K562 (cell line): Measurements from ENCODE around the gene THRSP.

Experiments used
- BRF2 ChIP-seq: IDR thresholded peaks from 3 replicates; pipeline ENCODE4 v1.6.1; 2011; ENCODE audit warnings: borderline replicate concordance, mild to moderate bottlenecking; ENCODE audit not compliant: insufficient read length, insufficient read depth
- CTCF ChIP-seq, 3 experiments: IDR thresholded peaks in 2 of 3; conservative IDR thresholded peaks in 1 of 3; 2 replicates each; pipeline ENCODE4 v1.5.1; 2011 to 2012; ENCODE audit warnings: low read length in 3 of 3, mild to moderate bottlenecking in 3 of 3, control low read depth in 2 of 3, improper control_type of control experiment in 1 of 3, inconsistent platforms in 1 of 3, low read depth in 1 of 3, mixed read lengths in 1 of 3, moderate library complexity in 1 of 3; ENCODE audit not compliant: insufficient read depth in 2 of 3
- EGR1 ChIP-seq: fragments of 450-650 bp; conservative IDR thresholded peaks from 2 replicates; pipeline ENCODE4 v1.6.1; 2017; ENCODE audit warnings: mild to moderate bottlenecking
- EP300 ChIP-seq: IDR thresholded peaks from 2 replicates; pipeline ENCODE4 v1.6.1; 2012; ENCODE audit warnings: low read length, improper control_type of control experiment
- ESRRB ChIP-seq: fragments of 250-450 bp; sonication (Bioruptor Pico); IDR thresholded peaks from 2 replicates; pipeline ENCODE4 v1.5.0; 2020; ENCODE audit warnings: mild to moderate bottlenecking, moderate library complexity, borderline replicate concordance
- JUND ChIP-seq, 2 experiments: IDR thresholded peaks; 2 replicates in 1 of 2; 3 replicates in 1 of 2; pipeline ENCODE4 v1.6.1; 2011; ENCODE audit warnings: borderline replicate concordance in 2 of 2, low read depth in 2 of 2, low read length in 2 of 2, improper control_type of control experiment in 1 of 2, missing biosample characterization in 1 of 2, missing genetic modification characterization in 1 of 2, missing genetic modification reagents in 1 of 2
- KLF10 ChIP-seq: fragments of 250-450 bp; sonication (Bioruptor Pico); IDR thresholded peaks from 2 replicates; pipeline ENCODE4 v1.6.1; 2021; ENCODE audit warnings: matching md5 sums
- MAFK ChIP-seq: IDR thresholded peaks from 2 replicates; pipeline ENCODE4 v1.6.1; 2011; ENCODE audit warnings: low read length, improper control_type of control experiment
- MTA1 ChIP-seq: fragments of 450-650 bp; IDR thresholded peaks from 2 replicates; pipeline ENCODE4 v1.6.1; 2017; ENCODE audit warnings: borderline replicate concordance
- PHB2 ChIP-seq: fragments of 450-650 bp; IDR thresholded peaks from 2 replicates; pipeline ENCODE4 v1.6.1; 2017; ENCODE audit warnings: low read depth
- TRIM28 ChIP-seq: fragments of 450-650 bp; IDR thresholded peaks from 2 replicates; pipeline ENCODE4 v1.6.1; 2017

GRCh38 chr11:78100261-78100660 lies 36.6 kb downstream of the THRSP start:
- no peak for TF ChIP-seq KLF10 (CRISPR knock-in tag)
- no peak for TF ChIP-seq BRF2
- no peak for TF ChIP-seq PHB2
- TF ChIP-seq CTCF (IDR thresholded peaks at IDR 0.05 in 2 of 3, conservative IDR thresholded peaks at IDR 0.05 in 1 of 3; ENCODE audit: insufficient read depth in 2 of 3, low read depth in 1 of 3, low read length in 3 of 3), result no peak
- no peak for TF ChIP-seq MTA1
- TF ChIP-seq ESRRB, result no peak
- TF ChIP-seq JUND (IDR thresholded peaks at IDR 0.05; ENCODE audit: borderline replicate concordance, low read depth, low read length), result no peak
- no peak for TF ChIP-seq JUND (tag; IDR thresholded peaks at IDR 0.05; ENCODE audit: borderline replicate concordance, low read depth, low read length)
- TF ChIP-seq TRIM28, result no peak
- TF ChIP-seq MAFK, result no peak
- TF ChIP-seq EGR1, result no peak
- no peak for TF ChIP-seq EP300
